Measurements from ENCODE around the gene GKAP1. TPM values are rescaled to one million over a fixed set of nuclear protein-coding genes. Genes with fewer than 3 reads are reported as not detected.

GKAP1 gene
- total RNA-seq, 1 experiment from 2014 or later = 6.2 TPM

DNA sequence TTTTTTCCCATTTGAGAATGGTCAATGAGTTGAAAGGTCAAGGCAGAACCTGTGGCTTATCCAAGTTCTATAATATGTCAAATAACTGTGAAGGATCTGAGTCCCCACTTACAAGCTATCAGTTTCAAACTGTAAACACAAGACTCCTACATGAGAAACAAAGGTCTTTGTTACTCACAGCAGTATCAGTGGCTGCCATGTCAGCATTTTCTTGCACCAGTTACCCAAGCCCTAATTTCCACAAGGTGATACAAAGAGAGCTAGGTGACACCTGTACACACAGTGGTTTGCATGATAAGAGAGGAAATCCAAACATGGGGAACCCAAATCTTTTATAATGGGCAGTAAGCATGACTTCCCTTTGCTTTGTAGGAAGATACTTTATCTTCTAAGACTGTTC is 101.8 kb downstream of the GKAP1 start:
- Histone ChIP-seq H3K14ac (ENCODE audit: insufficient read depth, low read length) (no peak overlapping the region), H3K4ac (ENCODE audit: low read depth, low read length) (no peak overlapping the region), H2BK12ac (ENCODE audit: insufficient read length, low read depth, low read length) (no peak overlapping the region), H2BK20ac (ENCODE audit: low read depth, low read length, poor library complexity, severe bottlenecking) (no peak overlapping the region), H3K27ac (ENCODE audit: insufficient read length, low read depth, low read length) (no peak overlapping the region), H3K18ac (ENCODE audit: insufficient read length, low read depth, low read length) (no peak overlapping the region), H2AK5ac (ENCODE audit: insufficient read length, low read length) (no peak overlapping the region), H3K4me2 (ENCODE audit: insufficient read depth, insufficient read length, low read length) (no peak overlapping the region), H4K20me1 (ENCODE audit: control insufficient read depth, insufficient read depth, insufficient read length) (no peaks in the 10 kb centered on the region), H2BK5ac (ENCODE audit: insufficient read length, low read length) (no peak overlapping the region), H3K79me2 (ENCODE audit: insufficient read depth, low read length) (no peaks in the 10 kb centered on the region), H4K91ac (ENCODE audit: insufficient read length, low read depth, low read length) (no peak overlapping the region), H2BK120ac (ENCODE audit: low read depth, low read length, poor library complexity, severe bottlenecking) (no peak overlapping the region), H2AFZ (ENCODE audit: low read length) (no peak overlapping the region), H3K4me1 (ENCODE audit: insufficient read depth, low read length) (no peaks in the 10 kb centered on the region), H4K5ac (ENCODE audit: insufficient read length, low read depth, low read length) (no peak overlapping the region), H3K23me2 (ENCODE audit: insufficient read length, low read depth, low read length, poor library complexity, severe bottlenecking) (no peaks in the 10 kb centered on the region), H3K56ac (ENCODE audit: insufficient read length, low read depth, low read length) (no peak overlapping the region), H3T11ph (ENCODE audit: low read length) (no peak overlapping the region), H2BK15ac (ENCODE audit: low read depth, low read length) (no peak overlapping the region), H3K79me1 (ENCODE audit: insufficient read depth, low read depth, low read length, poor library complexity, severe bottlenecking) (no peaks in the 10 kb centered on the region), H3K9ac (ENCODE audit: extremely low read depth, insufficient read length, low read length) (no peak overlapping the region), H4K8ac (replicated peaks; ENCODE audit: insufficient read length, low read depth, low read length) (no peak overlapping the region), H3K23ac (ENCODE audit: insufficient read length, low read depth, low read length) (no peak overlapping the region), H3K9me3 (ENCODE audit: control insufficient read depth, low read depth, low read length) (no peaks in the 10 kb centered on the region), H3K27me3 (ENCODE audit: insufficient read depth, low read length) (no peaks in the 10 kb centered on the region)
- H3K9me3 Mint-ChIP-seq = peaks cover 6 to 7% of the 10 kb centered on the region in 2 experiments; a peak in 2 of 5 replicates
- H3K36me3 Mint-ChIP-seq (ENCODE audit: insufficient read depth in 1 of 3, low read depth in 3 of 3) = peaks cover 0 to 2% (median 0%) of the 10 kb centered on the region in 3 experiments; a peak in 1 of 7 replicates
- no peak overlapping the region for H3K4me3 Mint-ChIP-seq
- no peak overlapping the region for H3K27ac Mint-ChIP-seq
- no peak for DNase-seq
- no peaks in the 10 kb centered on the region for H3K4me1 Mint-ChIP-seq
- peaks cover 6% of the 10 kb centered on the region for H3K27me3 Mint-ChIP-seq (ENCODE audit: low read depth)
- TF ChIP-seq, protein P1, sequence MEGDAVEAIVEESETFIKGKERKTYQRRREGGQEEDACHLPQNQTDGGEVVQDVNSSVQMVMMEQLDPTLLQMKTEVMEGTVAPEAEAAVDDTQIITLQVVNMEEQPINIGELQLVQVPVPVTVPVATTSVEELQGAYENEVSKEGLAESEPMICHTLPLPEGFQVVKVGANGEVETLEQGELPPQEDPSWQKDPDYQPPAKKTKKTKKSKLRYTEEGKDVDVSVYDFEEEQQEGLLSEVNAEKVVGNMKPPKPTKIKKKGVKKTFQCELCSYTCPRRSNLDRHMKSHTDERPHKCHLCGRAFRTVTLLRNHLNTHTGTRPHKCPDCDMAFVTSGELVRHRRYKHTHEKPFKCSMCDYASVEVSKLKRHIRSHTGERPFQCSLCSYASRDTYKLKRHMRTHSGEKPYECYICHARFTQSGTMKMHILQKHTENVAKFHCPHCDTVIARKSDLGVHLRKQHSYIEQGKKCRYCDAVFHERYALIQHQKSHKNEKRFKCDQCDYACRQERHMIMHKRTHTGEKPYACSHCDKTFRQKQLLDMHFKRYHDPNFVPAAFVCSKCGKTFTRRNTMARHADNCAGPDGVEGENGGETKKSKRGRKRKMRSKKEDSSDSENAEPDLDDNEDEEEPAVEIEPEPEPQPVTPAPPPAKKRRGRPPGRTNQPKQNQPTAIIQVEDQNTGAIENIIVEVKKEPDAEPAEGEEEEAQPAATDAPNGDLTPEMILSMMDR (conservative IDR thresholded peaks at IDR 0.05) = no peak

Data from H9 (cell line).